Keratinocyte (primary cell): Measurements from ENCODE around the gene LMO2. TPM values are rescaled to one million over a fixed set of nuclear protein-coding genes. Genes with fewer than 3 reads are reported as not detected.

Experiments used
- DNase-seq: peaks from one replicate; pipeline ENCODE4 v3.0.0-alpha.2; 2011; ENCODE audit warnings: low read depth, missing footprints, low spot score
- FAIRE-seq: peaks from 2 replicates; lab custom pipeline; 2011; peaks lifted over from hg19 to GRCh38; lab: Jason Lieb, UNC
- H2AFZ ChIP-seq: 2 replicates; pipeline ENCODE4 v1.6.0; 2012; ENCODE audit warnings: low read length, control low read depth, inconsistent platforms; ENCODE audit not compliant: control insufficient read depth
- H3K27ac ChIP-seq: 2 replicates; pipeline ENCODE4 v1.5.1; 2011; ENCODE audit warnings: low read length; ENCODE audit not compliant: control insufficient read depth, insufficient read depth
- H3K27me3 ChIP-seq: 3 replicates; pipeline ENCODE4 v1.6.0; 2011; ENCODE audit warnings: low read length; ENCODE audit not compliant: control insufficient read depth, insufficient read depth; ENCODE audit errors: extremely low read depth
- H3K36me3 ChIP-seq, 2 experiments: 2 replicates in 1 of 2; 3 replicates in 1 of 2; pipeline ENCODE4 v1.5.1; 2011; ENCODE audit warnings: low read length in 2 of 2, mild to moderate bottlenecking in 1 of 2; ENCODE audit not compliant: control insufficient read depth in 2 of 2, insufficient read depth in 2 of 2; ENCODE audit errors: extremely low read depth in 1 of 2
- H3K4me1 ChIP-seq: 3 replicates; pipeline ENCODE4 v1.5.1; 2011; ENCODE audit warnings: low read length; ENCODE audit not compliant: control insufficient read depth, insufficient read depth; ENCODE audit errors: extremely low read depth
- H3K4me2 ChIP-seq: 3 replicates; pipeline ENCODE4 v1.6.0; 2011; ENCODE audit warnings: low read depth, low read length; ENCODE audit not compliant: control insufficient read depth, insufficient read depth; ENCODE audit errors: extremely low read depth
- H3K4me3 ChIP-seq, 3 experiments: fragments of 200-600 bp in 1 of 3; sonication (generic) in 1 of 3; 2 replicates in 2 of 3; 3 replicates in 1 of 3; pipeline ENCODE4 v1.5.1; 2011 to 2016; ENCODE audit warnings: low read length in 3 of 3, mild to moderate bottlenecking in 3 of 3, control low read depth in 2 of 3, inconsistent platforms in 1 of 3, low read depth in 1 of 3, mixed read lengths in 1 of 3, mixed run types in 1 of 3, moderate library complexity in 1 of 3; ENCODE audit not compliant: control insufficient read depth in 2 of 3, insufficient read depth in 2 of 3; ENCODE audit errors: extremely low read depth in 1 of 3
- H3K79me2 ChIP-seq: 2 replicates; pipeline ENCODE4 v1.6.0; 2012; ENCODE audit warnings: low read length; ENCODE audit not compliant: control insufficient read depth, insufficient read depth
- H3K9ac ChIP-seq: 3 replicates; pipeline ENCODE4 v1.6.0; 2011; ENCODE audit warnings: low read length; ENCODE audit not compliant: control insufficient read depth, insufficient read depth; ENCODE audit errors: extremely low read depth
- H3K9me1 ChIP-seq: 3 replicates; pipeline ENCODE4 v1.6.0; 2011; ENCODE audit warnings: low read length; ENCODE audit not compliant: control insufficient read depth, insufficient read depth; ENCODE audit errors: extremely low read depth
- H3K9me3 ChIP-seq: 2 replicates; pipeline ENCODE4 v1.5.1; 2012; ENCODE audit warnings: low read depth, low read length; ENCODE audit not compliant: control insufficient read depth
- H4K20me1 ChIP-seq: 3 replicates; pipeline ENCODE4 v1.6.0; 2011; ENCODE audit warnings: low read length; ENCODE audit not compliant: control insufficient read depth, insufficient read depth; ENCODE audit errors: extremely low read depth
- CTCF ChIP-seq, 3 experiments: IDR thresholded peaks in 1 of 3; conservative IDR thresholded peaks in 1 of 3; optimal IDR thresholded peaks in 1 of 3; 2 replicates in 2 of 3; 3 replicates in 1 of 3; pipeline versions ENCODE3 to v1.5.1; 2011; ENCODE audit warnings: low read length in 3 of 3, mild to moderate bottlenecking in 3 of 3, moderate library complexity in 2 of 3, control low read depth in 1 of 3, inconsistent platforms in 1 of 3; ENCODE audit not compliant: insufficient read depth in 2 of 3; ENCODE audit errors: extremely low read depth in 1 of 3
- EZH2 ChIP-seq: IDR thresholded peaks from one replicate; pipeline ENCODE4 v1.6.1; 2012; ENCODE audit warnings: inconsistent platforms, mild to moderate bottlenecking, low read length, moderate library complexity
- dilution Hi-C: fragments of 300-500 bp; cut with MboI; formaldehyde crosslinking; loops from one replicate; pipeline ENCODE4 v1.7.0; 2020; ENCODE audit warnings: low sequenced_read_pairs; ENCODE audit not compliant: extremely low pct_ligation_motif_present
- polyA plus RNA-seq, 5 experiments: library from polyadenylated mRNA; depleted of rRNA in 3 of 5; stranded (reverse) in 3 of 5; stranded (forward) in 1 of 5; unstranded in 1 of 5; fragments of >200 nt; gene quantifications; 1 replicate in 1 of 5; 2 replicates in 3 of 5; 3 replicates in 1 of 5; pipeline versions ENCODE4 v1.2.1 to v1.2.3, GENCODE V29; 2011 to 2012; ENCODE audit warnings: missing spikeins in 2 of 5, low read depth in 1 of 5, low replicate concordance in 1 of 5

Gene LMO2
- polyA plus RNA-seq, 1 donor (not counting 4 experiments of a cell fraction or from before 2014, with no cell fraction given): 1.1 TPM

- peaks cover 33% of the 10 kb centered on the region for H3K4me1 ChIP-seq
- DNase-seq (no peak), FAIRE-seq (peak; percentile 23)
- no peaks in the 10 kb centered on the region for H3K36me3 ChIP-seq
- H3K9ac ChIP-seq: no peak overlapping the region
- H3K27me3 ChIP-seq: no peaks in the 10 kb centered on the region
- dilution Hi-C loops: no loop called here
- H3K4me2 ChIP-seq: peak overlapping the region; percentile 50
- no peaks in the 10 kb centered on the region for H4K20me1 ChIP-seq
- H2AFZ ChIP-seq: peak overlapping the region; percentile 57
- no peak for TF ChIP-seq CTCF (optimal IDR thresholded peaks at IDR 0.05 in 1 of 3, IDR thresholded peaks at IDR 0.05 in 1 of 3, conservative IDR thresholded peaks at IDR 0.05 in 1 of 3; ENCODE audit: extremely low read depth in 1 of 3, insufficient read depth in 2 of 3, low read length in 3 of 3)
- TF ChIP-seq EZH2: no peak
- H3K4me3 ChIP-seq: no peak overlapping the region
- H3K9me3 ChIP-seq: no peaks in the 10 kb centered on the region
- H3K27ac ChIP-seq: no peak overlapping the region
- H3K79me2 ChIP-seq: no peaks in the 10 kb centered on the region
- no peaks in the 10 kb centered on the region for H3K9me1 ChIP-seq
Measured at GRCh38 chr11:33895752-33896137, 3.9 kb upstream of the LMO2 start.

- Histone ChIP-seq H4K20me1 (no peaks in the 10 kb centered on the region), H3K79me2 (no peaks in the 10 kb centered on the region), H3K27me3 (no peaks in the 10 kb centered on the region), H2AFZ (no peak overlapping the region), H3K4me1 (peaks cover 31% of the 10 kb centered on the region), H3K4me3 (no peak overlapping the region), H3K36me3 (no peaks in the 10 kb centered on the region), H3K9ac (no peak overlapping the region), H3K4me2 (no peak overlapping the region), H3K9me1 (no peaks in the 10 kb centered on the region), H3K9me3 (no peaks in the 10 kb centered on the region), H3K27ac (no peak overlapping the region)
- no peak for DNase-seq
- dilution Hi-C loops: no loop called here
- no peak for FAIRE-seq
- no peak for TF ChIP-seq EZH2
- TF ChIP-seq CTCF (optimal IDR thresholded peaks at IDR 0.05 in 1 of 3, IDR thresholded peaks at IDR 0.05 in 1 of 3, conservative IDR thresholded peaks at IDR 0.05 in 1 of 3; ENCODE audit: extremely low read depth in 1 of 3, insufficient read depth in 2 of 3, low read length in 3 of 3): no peak
Measured at GRCh38 chr11:33894398-33894746, 2.5 kb upstream of the LMO2 start.
